PC-9 (cell line): ENCODE results near the gene CALU.

Experiments used
- EZH2 ChIP-seq: fragments of 200-600 bp; sonication (generic); IDR thresholded peaks from 2 replicates; pipeline ENCODE4 v1.8.0; 2017; ENCODE audit warnings: antibody characterized with exemption, low read depth
- TF ChIP-seq, protein P1 (sequence below): fragments of 200-600 bp; sonication (generic); conservative IDR thresholded peaks from 2 replicates; pipeline ENCODE4 v1.6.1; 2017; ENCODE audit warnings: mixed run types, antibody characterized with exemption, mild to moderate bottlenecking, moderate library complexity

GRCh38 chr7:128804484-128804883 lies 65.3 kb downstream of the CALU start:
- TF ChIP-seq, protein P1, sequence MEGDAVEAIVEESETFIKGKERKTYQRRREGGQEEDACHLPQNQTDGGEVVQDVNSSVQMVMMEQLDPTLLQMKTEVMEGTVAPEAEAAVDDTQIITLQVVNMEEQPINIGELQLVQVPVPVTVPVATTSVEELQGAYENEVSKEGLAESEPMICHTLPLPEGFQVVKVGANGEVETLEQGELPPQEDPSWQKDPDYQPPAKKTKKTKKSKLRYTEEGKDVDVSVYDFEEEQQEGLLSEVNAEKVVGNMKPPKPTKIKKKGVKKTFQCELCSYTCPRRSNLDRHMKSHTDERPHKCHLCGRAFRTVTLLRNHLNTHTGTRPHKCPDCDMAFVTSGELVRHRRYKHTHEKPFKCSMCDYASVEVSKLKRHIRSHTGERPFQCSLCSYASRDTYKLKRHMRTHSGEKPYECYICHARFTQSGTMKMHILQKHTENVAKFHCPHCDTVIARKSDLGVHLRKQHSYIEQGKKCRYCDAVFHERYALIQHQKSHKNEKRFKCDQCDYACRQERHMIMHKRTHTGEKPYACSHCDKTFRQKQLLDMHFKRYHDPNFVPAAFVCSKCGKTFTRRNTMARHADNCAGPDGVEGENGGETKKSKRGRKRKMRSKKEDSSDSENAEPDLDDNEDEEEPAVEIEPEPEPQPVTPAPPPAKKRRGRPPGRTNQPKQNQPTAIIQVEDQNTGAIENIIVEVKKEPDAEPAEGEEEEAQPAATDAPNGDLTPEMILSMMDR: no peak
- no peak for TF ChIP-seq EZH2
